HG03097 (cell line): ENCODE results near the gene CDK5RAP2.

ENCODE experiments used
- ATAC-seq: cut with Tn5 transposase; IDR thresholded peaks from one replicate; pipeline ENCODE4 v1.9.1; 2021; ENCODE audit not compliant: unreplicated experiment, low FRiP score

Gene CDK5RAP2

DNA sequence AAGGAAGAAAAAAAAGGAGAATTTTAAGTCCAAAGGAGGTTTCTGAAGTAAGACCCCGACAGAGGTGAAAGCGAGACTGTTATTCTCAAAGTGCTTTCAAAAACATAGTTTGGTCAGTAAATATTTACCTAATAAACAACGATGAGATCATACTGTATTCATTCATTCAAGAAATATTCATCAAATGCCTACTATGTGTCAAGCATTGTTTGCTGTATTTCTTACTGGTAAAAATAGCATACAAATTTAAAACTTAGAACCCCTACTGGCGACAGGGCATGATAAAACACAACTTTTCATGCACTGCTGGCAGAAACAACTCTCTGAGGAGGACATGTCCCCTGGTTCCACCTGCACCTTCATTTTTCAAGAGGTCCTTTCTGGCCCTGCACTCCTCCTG, 190.7 kb downstream of the CDK5RAP2 start:
- no peak for ATAC-seq

DNA sequence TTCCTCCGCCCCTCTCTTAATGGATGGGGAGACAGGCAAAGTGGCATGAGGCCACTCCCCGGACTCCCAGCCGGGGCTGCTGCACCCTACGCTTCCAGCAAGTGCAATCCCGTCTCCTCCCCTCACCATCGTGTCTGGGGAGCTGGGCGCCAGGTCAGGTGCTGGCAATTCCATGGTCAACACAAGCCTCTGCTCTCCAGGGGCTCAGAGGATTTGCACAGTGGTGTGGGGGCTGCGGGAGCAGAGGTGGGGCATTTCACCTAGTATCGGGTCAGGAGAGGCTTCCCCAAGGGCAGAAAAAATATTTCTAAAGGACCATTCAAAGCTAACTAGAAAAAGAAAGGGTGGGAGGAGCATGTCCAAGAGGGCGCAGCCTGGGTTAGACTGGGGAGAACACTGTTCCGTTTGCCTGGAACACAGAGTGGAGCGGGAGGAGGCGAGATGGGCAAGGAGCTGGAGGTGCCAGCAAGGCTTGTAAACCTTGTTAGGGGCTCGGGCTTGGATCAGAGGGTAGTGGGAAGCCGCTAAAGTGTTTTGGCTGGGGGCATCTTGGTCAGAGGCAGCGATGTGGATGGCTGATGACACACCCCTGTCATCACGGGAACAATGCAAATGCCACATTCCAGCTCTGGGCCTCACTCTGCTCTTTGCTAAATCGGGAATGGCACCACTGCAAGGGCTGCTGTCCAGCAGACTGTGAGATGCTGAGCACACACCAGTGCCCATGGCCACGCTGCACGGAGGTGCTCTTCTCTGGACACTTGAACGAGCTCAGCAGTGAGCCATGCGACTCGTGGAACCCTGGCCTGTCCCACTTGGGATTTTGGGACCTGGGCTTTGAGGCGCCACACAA, 191.7 kb downstream of the CDK5RAP2 start:
- ATAC-seq, result no peak

DNA sequence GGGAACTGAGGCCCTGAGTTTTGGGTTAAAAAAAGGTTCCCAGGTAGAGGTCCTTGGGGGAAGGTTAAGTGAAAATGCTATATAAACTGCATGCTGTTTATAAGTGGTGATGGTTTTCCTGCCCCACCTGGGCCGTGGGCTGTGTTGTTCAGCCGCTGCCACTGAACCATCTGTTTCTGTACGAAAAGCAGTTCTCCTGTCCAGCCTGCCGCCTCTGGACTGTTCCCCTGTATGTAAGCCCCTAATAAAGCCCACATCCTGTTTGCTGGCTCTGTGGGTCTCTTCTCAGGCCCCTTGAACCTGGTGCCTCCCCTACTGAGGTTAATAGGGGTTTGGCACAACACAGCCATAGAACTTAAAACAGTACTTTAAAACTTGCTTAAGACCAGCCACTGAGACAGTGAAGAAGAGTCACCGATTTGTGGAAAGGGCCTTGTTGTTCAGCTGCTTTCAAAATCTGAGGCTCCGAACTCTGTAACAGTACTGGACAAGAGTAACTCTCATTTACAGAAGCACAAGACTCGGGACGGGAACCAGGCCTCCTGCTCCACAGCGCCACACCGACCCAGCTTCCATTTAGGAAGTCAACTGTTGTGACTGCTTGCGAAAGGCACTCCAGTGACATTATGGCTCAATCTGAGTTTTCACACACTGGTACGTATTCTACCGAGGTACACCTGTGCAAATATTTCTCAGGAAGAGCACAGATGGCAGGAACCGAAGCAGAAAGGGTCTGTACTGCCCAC, 192.5 kb downstream of the CDK5RAP2 start:
- ATAC-seq, result no peak

DNA sequence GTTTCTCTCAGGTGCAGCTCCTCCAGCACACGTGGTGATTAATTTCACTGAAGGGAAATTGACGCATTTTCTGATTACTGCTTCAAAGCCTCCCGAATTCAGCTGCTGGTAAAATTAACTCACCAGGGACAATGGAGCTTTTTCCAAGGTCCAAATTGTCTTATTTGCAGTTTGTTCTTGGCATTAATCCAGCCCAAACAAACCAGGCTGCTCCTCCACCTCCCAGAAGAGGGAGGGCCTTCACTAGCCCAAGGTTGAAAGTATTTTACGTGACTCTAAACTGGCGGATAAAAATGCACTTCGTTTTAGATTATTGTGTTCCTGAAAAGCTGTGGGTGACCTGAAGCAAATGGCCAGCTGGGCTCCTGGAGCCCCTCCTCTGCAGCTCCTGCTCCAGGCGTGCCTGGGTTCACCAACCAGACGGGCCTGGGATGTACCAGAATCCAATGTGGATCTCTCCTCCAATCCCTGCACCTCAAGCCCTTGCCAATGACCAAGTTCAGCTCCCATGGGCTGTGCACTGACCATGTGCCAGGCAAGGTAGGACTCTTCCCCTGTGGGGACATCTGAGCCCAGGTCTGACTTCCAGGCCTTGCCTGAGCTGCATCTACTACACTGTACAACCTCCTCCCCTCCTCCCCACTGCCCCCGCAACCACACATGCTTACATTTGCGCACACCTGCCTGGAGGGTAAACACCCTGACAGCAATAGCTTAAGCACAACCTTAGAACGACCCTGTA, 193.4 kb downstream of the CDK5RAP2 start:
- no peak for ATAC-seq

DNA sequence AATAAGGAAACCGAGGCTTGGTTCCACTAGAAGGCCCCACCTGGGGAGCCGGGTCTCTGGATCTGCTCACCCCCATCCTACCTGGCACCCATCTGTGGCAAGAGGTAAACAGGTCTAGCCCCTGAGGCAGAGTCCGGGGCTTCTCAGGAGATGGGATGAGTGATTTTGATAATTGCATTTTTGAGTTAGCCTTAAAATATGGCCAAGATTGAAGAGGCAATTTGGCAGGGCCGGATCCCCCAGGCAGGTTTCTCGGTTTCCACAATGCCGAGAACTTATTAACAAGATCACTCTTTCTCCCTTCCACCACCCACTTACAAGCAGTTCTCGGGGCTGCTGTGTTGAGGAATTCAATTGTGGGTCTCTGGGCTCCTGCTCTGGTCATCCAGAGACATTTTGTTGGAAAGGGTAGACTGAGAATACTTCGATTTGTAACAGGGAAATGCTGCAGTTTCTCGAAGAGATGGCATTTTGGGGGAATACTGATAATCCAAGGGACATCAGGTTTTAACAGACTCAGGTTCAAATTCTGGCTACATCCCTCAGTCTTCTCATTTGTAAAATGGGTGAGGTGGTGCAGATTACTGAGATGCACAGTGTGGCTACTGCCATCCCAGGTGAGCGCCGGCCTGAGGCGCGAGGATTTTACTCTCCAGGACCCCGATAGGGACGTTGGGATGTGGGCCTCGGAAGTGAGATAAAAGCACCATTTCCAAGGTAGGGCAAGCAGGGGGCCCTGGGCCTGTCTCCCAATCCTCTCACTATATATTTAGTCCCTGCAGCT, 194.2 kb downstream of the CDK5RAP2 start:
- no peak for ATAC-seq

DNA sequence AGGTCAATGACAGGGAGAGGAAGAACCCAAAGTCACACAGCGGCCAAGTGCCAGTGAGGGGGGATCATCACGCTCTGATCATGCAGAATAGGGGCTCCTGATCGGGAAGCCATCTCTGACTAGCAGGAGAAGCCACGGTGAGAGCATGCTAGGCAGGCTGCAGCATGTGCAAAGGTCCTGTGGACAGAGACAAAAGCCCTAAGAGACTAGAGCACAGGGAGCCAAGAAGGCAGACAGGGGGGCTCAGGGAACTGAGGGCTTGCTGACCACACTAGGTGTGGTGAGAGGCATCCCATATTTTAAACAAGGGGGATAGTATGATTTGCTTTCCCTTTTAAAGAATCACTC, 195.1 kb downstream of the CDK5RAP2 start:
- no peak for ATAC-seq

DNA sequence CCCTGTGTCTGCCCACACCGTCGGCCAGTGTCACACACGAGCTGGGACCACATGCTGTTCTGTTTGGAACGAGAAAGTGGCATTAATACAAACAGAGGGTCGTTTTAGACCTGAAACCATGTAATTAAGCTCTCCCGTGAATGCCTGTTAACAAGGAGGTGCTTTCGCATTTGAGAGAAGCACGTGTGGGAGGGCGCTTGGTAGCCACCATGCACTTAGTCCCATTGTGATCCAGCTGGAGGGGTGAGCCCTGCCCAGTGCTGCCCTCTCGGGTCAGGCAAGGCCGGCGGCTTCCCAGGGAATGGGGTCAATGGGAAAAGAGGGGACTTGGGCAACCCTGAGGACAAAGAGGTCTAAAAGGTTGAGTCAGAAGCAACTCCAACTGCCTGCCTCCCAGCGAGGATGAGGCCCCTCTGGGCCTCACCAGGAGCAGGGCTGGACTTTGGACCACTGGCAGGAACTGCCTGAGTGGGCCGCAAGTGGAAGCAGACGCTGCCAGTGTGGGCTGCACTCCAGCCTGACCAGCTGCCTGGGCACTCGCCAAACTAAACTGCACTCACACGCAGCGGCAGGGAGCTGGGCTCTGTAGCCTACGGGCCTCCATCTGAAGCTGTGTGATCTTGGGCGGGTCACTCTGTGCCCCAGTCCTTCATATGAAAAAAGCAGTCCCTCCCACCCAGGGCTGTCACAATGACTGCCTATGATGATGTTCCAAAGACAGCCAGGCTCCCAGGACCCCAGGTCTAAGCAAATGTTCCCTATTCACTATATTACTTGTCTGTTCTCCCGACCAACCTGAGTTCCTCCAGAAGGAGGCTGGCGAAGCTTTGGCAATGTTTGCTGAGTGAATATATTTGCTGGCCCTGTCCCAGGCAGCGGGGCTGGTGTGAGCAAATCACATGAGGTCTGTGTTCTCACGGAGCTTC, 195.7 kb downstream of the CDK5RAP2 start:
- ATAC-seq, result no peak

DNA sequence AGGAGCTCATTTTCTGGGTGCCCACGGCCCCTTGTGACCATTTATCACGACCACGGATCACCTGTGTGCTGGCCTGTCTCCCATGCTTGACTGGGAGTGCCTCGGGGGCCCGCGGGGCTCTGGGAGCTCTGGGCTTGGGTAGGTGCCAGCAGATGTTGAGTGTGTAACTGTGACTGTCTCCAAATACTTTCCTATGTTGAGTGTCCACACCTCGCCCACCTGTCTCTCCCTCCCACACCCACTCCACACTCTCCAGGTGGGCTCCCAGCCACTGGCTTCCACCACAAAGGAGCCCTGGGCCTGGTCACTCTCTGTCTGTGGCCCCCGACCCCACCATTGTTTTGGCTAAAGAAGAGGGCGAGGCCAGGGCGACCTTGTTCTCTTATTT, 196.4 kb downstream of the CDK5RAP2 start:
- no peak for ATAC-seq

DNA sequence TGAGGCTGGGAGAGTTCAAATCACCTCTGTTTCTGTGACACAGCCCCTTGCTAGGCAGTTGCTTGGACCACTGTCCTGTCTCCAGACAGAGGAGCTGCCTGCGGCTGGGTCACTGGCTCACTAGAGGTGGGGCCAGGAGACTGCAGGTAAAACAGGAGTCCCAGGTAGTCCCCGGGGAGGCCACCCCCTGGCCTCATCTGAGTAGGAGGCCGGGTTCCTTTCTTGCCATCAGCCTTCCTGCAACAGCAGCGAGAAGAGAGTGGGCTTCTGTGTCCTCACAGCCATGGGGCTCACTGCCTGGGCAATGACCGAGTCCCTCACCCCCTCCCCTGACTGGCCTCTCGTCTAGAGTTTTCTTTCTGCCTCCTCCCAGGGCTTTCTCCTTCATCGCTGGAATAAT, 197.5 kb downstream of the CDK5RAP2 start:
- no peak for ATAC-seq

DNA sequence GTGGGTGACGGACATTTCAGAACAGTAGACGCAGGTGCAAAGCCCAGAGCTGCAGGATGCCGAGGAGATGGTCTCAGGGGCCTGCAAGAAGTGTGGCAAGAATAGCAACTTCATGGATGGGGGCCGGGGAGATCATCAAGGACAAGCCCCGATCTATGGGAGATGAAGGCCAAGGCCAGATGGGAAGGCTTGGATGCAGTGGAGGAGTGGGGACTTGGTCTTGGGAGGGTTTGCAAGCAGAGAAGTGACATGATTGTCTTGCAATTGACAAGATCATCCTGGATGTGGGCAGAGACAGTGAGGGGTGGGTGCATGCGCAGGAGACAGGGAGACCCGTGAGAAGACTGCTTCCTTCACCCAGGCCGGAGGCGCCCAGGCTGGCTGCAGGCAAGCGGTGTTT, 198.1 kb downstream of the CDK5RAP2 start:
- no peak for ATAC-seq

DNA sequence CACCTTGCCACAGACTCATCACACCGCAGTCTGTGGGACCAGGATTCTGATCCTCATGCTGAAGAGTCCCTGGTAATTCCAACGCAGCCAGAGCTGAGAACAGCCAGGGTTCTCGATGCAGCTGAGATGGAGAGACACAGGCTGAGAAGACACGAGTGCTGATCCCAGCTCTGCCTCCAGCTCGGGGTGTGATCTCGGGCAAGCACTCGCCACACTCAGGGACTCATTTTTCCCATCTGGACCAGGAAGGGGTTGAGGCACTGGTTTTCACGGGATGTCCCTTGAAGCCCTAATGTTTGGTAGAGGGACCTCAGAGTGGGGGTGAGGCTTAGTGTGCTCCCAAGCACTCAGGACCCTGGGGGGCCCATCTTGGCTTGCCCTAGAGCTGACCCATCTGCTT, 200.4 kb downstream of the CDK5RAP2 start:
- ATAC-seq, result no peak

DNA sequence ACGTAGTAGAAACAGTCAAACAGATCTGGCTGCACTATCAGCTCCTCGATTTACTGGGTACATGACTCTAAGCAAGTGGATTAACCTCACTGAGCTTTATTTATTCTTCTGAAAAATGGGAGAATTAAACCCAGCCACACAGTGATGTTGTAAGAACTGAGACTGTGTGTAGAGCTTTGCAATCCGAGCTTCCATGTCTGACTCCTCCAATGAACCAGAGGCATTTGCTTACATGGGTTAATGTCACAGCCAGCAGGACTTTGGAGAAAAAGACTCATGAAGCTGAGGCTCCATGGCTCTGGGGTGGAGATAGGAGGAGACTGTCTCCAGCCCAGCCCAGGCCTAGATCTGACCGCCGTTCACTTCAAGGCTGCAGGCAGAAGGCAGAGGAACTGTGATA, 201.3 kb downstream of the CDK5RAP2 start:
- no peak for ATAC-seq

DNA sequence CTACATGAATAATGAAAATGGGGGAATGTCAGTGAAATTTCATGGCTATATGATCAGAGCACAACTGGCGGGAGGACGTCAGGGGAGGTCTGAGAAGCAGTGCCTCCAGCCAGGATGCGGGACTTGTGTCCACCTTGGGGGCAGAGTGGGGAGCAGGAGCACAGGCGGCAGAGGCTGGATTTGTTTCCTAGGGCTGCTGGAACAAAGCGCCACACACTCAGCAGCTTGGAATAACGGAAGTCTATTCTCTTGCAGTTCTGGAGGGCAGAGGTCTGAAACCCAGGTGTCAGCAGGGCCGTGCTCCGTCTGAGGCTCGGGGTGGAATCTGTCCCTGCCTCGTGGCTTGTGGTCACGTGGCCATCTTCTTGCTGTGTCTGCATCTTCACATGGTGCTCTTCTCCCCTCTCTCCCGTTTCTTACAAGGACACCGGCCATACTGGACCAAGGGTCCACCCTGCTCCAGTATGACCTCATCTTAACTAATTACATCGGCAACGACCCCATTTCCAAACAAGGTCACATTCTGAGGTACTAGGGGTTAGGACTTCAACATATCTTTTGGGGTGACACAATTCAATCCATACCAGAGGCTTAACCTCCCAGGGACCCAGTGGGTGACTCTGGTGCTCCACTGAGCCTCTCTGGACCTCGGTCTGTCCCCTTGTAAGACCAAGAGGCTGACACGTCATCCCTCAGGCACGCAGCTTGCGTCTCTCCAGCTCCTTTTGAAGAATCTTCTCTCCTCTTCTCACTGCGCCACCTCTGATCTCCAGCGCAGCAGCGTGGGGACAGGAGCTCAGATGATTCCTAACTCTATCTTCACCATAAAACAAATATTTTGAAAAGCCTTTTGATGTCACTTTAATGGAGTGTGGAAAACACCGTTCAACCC, 202.5 kb downstream of the CDK5RAP2 start:
- ATAC-seq, result no peak

DNA sequence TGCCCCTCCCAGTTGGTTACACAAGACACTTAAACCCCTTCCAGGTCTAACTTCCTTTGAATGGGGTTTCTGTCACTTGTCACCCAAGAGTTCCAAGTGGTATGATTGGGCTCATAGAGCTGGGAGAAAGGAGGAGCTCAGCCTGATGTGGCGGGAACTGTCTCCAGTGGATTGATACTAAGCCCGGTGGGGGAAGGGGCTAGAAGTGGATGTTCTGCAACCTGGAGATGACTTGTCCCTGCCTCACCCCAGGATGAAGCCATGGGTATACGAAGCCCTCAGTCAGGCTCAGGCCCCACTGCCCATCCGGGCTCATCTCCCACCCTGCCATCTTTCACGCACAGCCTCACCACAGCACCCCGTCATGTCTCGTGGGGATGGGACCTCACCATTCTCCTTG, 203.9 kb downstream of the CDK5RAP2 start:
- ATAC-seq, result no peak

DNA sequence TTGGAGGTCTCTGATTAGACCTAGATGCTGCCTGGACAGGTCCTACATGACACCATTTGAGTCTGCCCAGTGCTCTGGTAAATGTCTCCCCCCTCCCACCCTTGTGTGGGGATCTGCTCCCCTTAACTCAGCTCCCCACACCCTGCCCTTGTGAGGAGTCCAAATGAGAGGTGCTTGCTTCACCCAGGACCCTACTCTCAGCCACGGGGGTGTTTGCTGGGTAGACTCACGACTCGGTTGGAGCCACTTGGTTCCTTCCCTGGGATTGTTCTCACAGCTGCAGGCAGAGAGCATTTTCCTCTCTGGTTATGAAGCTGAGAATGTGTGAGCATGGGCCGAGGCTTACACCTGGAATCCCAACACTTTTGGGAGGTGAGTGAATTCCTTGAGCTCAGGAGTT, 204.7 kb downstream of the CDK5RAP2 start:
- no peak for ATAC-seq

DNA sequence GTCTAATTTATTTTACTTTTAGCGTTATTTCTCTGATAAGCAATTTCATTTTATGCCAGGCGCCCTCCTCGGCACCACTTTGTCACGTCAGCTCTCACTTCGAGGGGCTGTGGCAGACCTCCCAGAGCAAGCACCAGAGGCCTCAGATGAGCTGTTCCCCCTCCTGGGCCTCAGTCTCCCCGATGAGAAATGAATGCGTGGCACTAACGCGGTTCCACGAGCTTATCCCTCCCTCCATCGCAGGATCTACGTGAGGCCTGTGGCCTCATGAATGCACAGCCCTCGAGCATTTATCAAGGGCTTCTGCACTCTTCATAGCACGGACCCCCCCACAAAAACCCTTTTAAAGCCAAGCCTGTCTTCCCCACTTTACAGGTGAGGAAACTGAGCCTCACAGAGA, 205.2 kb downstream of the CDK5RAP2 start:
- no peak for ATAC-seq

DNA sequence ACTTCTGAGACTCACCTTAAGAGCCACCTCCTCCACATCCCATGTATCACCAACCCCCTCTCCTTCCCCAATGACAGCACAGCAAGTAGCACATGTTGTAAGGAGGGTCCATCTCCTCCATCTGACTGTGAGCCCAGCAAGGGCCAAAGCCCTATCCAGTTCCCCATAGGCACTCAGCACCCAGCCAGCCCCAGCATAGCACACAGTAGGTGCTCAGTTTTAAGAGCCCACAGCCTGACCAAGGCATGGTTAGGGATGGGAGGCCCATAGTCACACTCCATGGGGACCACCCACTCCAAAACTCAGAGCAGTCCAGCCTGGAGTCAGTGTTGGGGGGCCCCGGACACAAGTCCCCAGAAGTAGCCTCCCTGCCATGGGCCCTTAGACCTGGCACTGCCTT, 205.7 kb downstream of the CDK5RAP2 start:
- ATAC-seq, result no peak

DNA sequence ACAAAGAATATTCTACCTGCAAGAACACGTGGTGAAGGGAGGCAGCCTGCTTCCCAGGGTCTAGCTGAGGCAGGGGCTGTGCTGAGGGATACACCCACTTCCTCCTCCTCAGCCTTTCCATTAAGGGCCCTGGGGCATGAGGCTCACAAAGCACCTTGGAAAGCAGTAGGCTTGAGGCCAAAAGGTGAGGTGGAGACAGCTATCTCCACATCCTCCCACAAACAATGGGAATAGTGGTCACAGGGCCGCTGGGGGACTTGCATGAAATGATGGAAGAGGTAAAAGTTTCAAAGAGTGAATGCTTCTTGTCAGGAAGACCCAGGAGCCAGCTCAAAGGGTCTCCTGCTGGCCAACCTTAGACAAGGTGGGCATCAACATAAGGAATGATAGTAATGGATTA, 207.9 kb downstream of the CDK5RAP2 start:
- ATAC-seq, result no peak
